GM21515 (cell line): ENCODE data around the gene SPATA19.

Experiments
- ATAC-seq: cut with Tn5 transposase; IDR thresholded peaks from one replicate; pipeline ENCODE4 v1.9.1; 2021; ENCODE audit not compliant: unreplicated experiment

The SPATA19 gene

GRCh38 chr11:133819114-133819513 lies 26.2 kb downstream of the SPATA19 start:
- no peak for ATAC-seq

GRCh38 chr11:133818302-133818701 lies 27.0 kb downstream of the SPATA19 start:
- no peak for ATAC-seq

- no peak for ATAC-seq
These were observed 27.9 kb downstream of the SPATA19 start for GRCh38 chr11:133817449-133817848.

GRCh38 chr11:133816146-133816870 lies 29.0 kb downstream of the SPATA19 start:
- ATAC-seq, result no peak

- ATAC-seq, result no peak
These were observed 29.7 kb downstream of the SPATA19 start for GRCh38 chr11:133815636-133816035.

- no peak for ATAC-seq
These were observed 30.7 kb downstream of the SPATA19 start for GRCh38 chr11:133814588-133815100.

GRCh38 chr11:133811850-133812685 lies 33.2 kb downstream of the SPATA19 start:
- no peak for ATAC-seq

GRCh38 chr11:133810766-133811165 lies 34.5 kb downstream of the SPATA19 start:
- ATAC-seq, result no peak

GRCh38 chr11:133809569-133810491 lies 35.5 kb downstream of the SPATA19 start:
- no peak for ATAC-seq

GRCh38 chr11:133808393-133809140 lies 36.7 kb downstream of the SPATA19 start:
- ATAC-seq, result no peak

GRCh38 chr11:133803026-133803425 lies 42.3 kb downstream of the SPATA19 start:
- ATAC-seq, result no peak

- no peak for ATAC-seq
These were observed 44.0 kb downstream of the SPATA19 start for GRCh38 chr11:133801356-133801755.

GRCh38 chr11:133800666-133801065 lies 44.6 kb downstream of the SPATA19 start:
- no peak for ATAC-seq

GRCh38 chr11:133797554-133797953 lies 47.8 kb downstream of the SPATA19 start:
- no peak for ATAC-seq

- no peak for ATAC-seq
These were observed 49.1 kb downstream of the SPATA19 start for GRCh38 chr11:133796043-133796795.

GRCh38 chr11:133795088-133795487 lies 50.2 kb downstream of the SPATA19 start:
- no peak for ATAC-seq

- ATAC-seq, result no peak
These were observed 51.1 kb downstream of the SPATA19 start for GRCh38 chr11:133794205-133794604.

GRCh38 chr11:133793271-133794035 lies 51.9 kb downstream of the SPATA19 start:
- no peak for ATAC-seq

- ATAC-seq, result no peak
These were observed 54.3 kb downstream of the SPATA19 start for GRCh38 chr11:133790995-133791394.
